Adrenal gland (tissue), 5 donors: ENCODE measurements around the gene AK4.

Source experiments
- CTCF ChIP-seq, 6 experiments: fragments of 450-650 bp in 4 of 6; fragments of 200-600 bp in 2 of 6; sonication (generic) in 1 of 6; IDR thresholded peaks; 1 replicate in 5 of 6; 2 replicates in 1 of 6; pipeline versions ENCODE4 v1.5.1 to v1.8.0; 2016 to 2021; ENCODE audit warnings: antibody characterized with exemption in 6 of 6, mild to moderate bottlenecking in 2 of 6, moderate library complexity in 1 of 6
- POLR2A ChIP-seq, 2 donors: fragments of 450-650 bp; IDR thresholded peaks; one replicate each; pipeline ENCODE4 v1.6.1; 2017; ENCODE audit warnings: antibody characterized with exemption in 2 of 2, mild to moderate bottlenecking in 2 of 2, moderate library complexity in 1 of 2
- donor health status: DM: no; HTN: no; CAD: no.

GRCh38 chr1:65166572-65167305, 18.7 kb downstream of the AK4 start:
- TF ChIP-seq CTCF (IDR thresholded peaks at IDR 0.05) (no peak), POLR2A (IDR thresholded peaks at IDR 0.05) (no peak)
